Activated B cell treated with CpG ODN at 0.5 μM for 24 hours (primary cell): ENCODE measurements around the gene SLC5A1. TPM values are rescaled to one million over a fixed set of nuclear protein-coding genes. Genes with fewer than 3 reads are reported as not detected.

ENCODE experiments used
- ATAC-seq: fragments of 200-7000 bp; cut with Tn5 transposase; one replicate; pipeline ENCODE4 v1.10.0; 2021; ENCODE audit warnings: low read depth, mild to moderate bottlenecking, moderate library complexity
- CTCF ChIA-PET: fragments of 350-600 bp; sonication (Branson Sonifier 250); formaldehyde crosslinking; loops from one replicate; lab custom pipeline; 2021; ENCODE audit warnings: antibody characterized with exemption; lab: Charles Lee
- POLR2A ChIA-PET: fragments of 350-600 bp; sonication (Branson Sonifier 250); formaldehyde crosslinking; loops from one replicate; lab custom pipeline; 2021; ENCODE audit warnings: antibody characterized with exemption; lab: Charles Lee
- DNase-seq: peaks from one replicate; pipeline ENCODE4 v3.0.0; 2022
- H3K27ac Mint-ChIP-seq: one replicate; pipeline ENCODE4 v1.8.0; 2020; ENCODE audit warnings: mixed read lengths
- H3K27me3 Mint-ChIP-seq: one replicate; pipeline ENCODE4 v1.8.0; 2021; ENCODE audit warnings: mixed read lengths
- H3K36me3 Mint-ChIP-seq: one replicate; pipeline ENCODE4 v1.8.0; 2021; ENCODE audit warnings: low read depth, mixed read lengths
- H3K4me1 Mint-ChIP-seq: one replicate; pipeline ENCODE4 v1.8.0; 2021; ENCODE audit warnings: mixed read lengths
- H3K4me3 Mint-ChIP-seq: one replicate; pipeline ENCODE4 v1.8.0; 2020; ENCODE audit warnings: mild to moderate bottlenecking, mixed read lengths
- H3K9me3 Mint-ChIP-seq: one replicate; pipeline ENCODE4 v1.8.0; 2020; ENCODE audit warnings: mixed read lengths
- CTCF ChIP-seq: fragments of 200-600 bp; IDR thresholded peaks from one replicate; pipeline ENCODE4 v1.8.0; 2022; ENCODE audit warnings: antibody characterized with exemption, mild to moderate bottlenecking
- intact Hi-C: fragments of 100-400 bp; cut with micrococcal nuclease; formaldehyde crosslinking; loops from one replicate; pipeline ENCODE4 v1.15.1; 2024
- total RNA-seq: library from RNA; stranded (reverse); gene quantifications from 2 replicates; pipeline ENCODE4 v1.2.3, GENCODE V29; 2022

SLC5A1 gene
- total RNA-seq, 1 donor from 2014 or later, result not detected

- no peak overlapping the region for H3K27ac Mint-ChIP-seq
- CTCF ChIA-PET, result no interaction called here
- no peak for DNase-seq
- no peak for TF ChIP-seq CTCF
- peaks cover 25% of the 10 kb centered on the region for H3K27me3 Mint-ChIP-seq
- no peaks in the 10 kb centered on the region for H3K4me1 Mint-ChIP-seq
- POLR2A ChIA-PET, result no interaction called here
- no peak for ATAC-seq
- H3K36me3 Mint-ChIP-seq, result no peaks in the 10 kb centered on the region
- intact Hi-C loops, result no loop called here
- no peak overlapping the region for H3K4me3 Mint-ChIP-seq
- no peaks in the 10 kb centered on the region for H3K9me3 Mint-ChIP-seq
Observed at GRCh38 chr22:32034275-32034674, 8.8 kb upstream of the SLC5A1 start.

- ChIA-PET CTCF (no interaction called here), POLR2A (interaction anchor here (0.5 kb wide), 1 partner anchor 151 kb away, joined by 5 read pairs; no protein-coding TSS in a partner anchor)
- H3K4me3 Mint-ChIP-seq, result no peak overlapping the region
- no peak overlapping the region for H3K27ac Mint-ChIP-seq
- H3K9me3 Mint-ChIP-seq, result no peaks in the 10 kb centered on the region
- intact Hi-C loops, result no loop called here
- DNase-seq (no peak), ATAC-seq (no peak)
- H3K36me3 Mint-ChIP-seq, result no peaks in the 10 kb centered on the region
- no peaks in the 10 kb centered on the region for H3K4me1 Mint-ChIP-seq
- H3K27me3 Mint-ChIP-seq, result peaks cover 19% of the 10 kb centered on the region
- no peak for TF ChIP-seq CTCF
Observed at GRCh38 chr22:32037236-32037635, 5.8 kb upstream of the SLC5A1 start.

- no peaks in the 10 kb centered on the region for H3K36me3 Mint-ChIP-seq
- CTCF ChIA-PET, result no interaction called here
- ATAC-seq (no peak), DNase-seq (no peak)
- H3K4me3 Mint-ChIP-seq, result no peak overlapping the region
- intact Hi-C loops, result no loop called here
- no peak for TF ChIP-seq CTCF
- H3K4me1 Mint-ChIP-seq, result no peaks in the 10 kb centered on the region
- no peak overlapping the region for H3K27ac Mint-ChIP-seq
- peaks cover 30% of the 10 kb centered on the region for H3K27me3 Mint-ChIP-seq
- H3K9me3 Mint-ChIP-seq, result no peaks in the 10 kb centered on the region
- POLR2A ChIA-PET, result no interaction called here
Observed at GRCh38 chr22:32040324-32040904, 2.6 kb upstream of the SLC5A1 start.

- ChIA-PET POLR2A (no interaction called here), CTCF (no interaction called here)
- no peaks in the 10 kb centered on the region for H3K4me1 Mint-ChIP-seq
- H3K36me3 Mint-ChIP-seq, result no peaks in the 10 kb centered on the region
- no peak for TF ChIP-seq CTCF
- peaks cover 36% of the 10 kb centered on the region for H3K27me3 Mint-ChIP-seq
- ATAC-seq, result no peak
- H3K4me3 Mint-ChIP-seq, result no peak overlapping the region
- intact Hi-C loops, result no loop called here
- no peaks in the 10 kb centered on the region for H3K9me3 Mint-ChIP-seq
- no peak overlapping the region for H3K27ac Mint-ChIP-seq
- no peak for DNase-seq
Observed at GRCh38 chr22:32043391-32043790, 330 bp downstream of the SLC5A1 start.

- TF ChIP-seq CTCF, result no peak
- DNase-seq, result no peak
- Mint-ChIP-seq H3K27me3 (peaks cover 36% of the 10 kb centered on the region), H3K27ac (no peak overlapping the region), H3K4me1 (no peaks in the 10 kb centered on the region), H3K36me3 (no peaks in the 10 kb centered on the region), H3K4me3 (no peak overlapping the region), H3K9me3 (no peaks in the 10 kb centered on the region)
- intact Hi-C loops, result no loop called here
- POLR2A ChIA-PET, result no interaction called here
- ATAC-seq, result no peak
- CTCF ChIA-PET, result no interaction called here
Observed at GRCh38 chr22:32044477-32044876, 1.4 kb downstream of the SLC5A1 start.
